Measurements from ENCODE around the gene TCF7L2.

DNA sequence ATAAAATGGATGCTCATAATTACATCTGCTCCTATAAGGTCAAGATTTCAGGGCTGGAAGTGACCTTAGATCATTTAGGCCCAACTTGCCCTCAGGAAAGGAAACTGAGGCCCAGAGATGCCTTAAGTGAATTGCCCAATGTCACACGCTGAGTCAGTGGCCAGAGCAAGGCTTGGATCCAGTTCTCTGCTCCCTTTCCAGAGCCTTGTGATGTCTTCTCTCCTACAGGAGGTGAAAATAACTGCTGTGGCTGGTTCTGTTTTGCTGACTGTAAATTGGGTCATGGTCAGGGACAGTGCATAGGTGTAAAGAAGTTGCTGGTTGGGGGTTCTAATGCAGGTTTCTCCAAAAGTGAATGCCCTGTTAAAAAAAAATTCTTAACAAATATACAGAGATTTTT lies 91.3 kb downstream of the TCF7L2 start:
- TF ChIP-seq CTCF (IDR thresholded peaks at IDR 0.05; ENCODE audit: poor library complexity, severe bottlenecking) (no peak), EZH2 (IDR thresholded peaks at IDR 0.05; ENCODE audit: borderline replicate concordance, insufficient read depth, low read length, poor library complexity, severe bottlenecking) (no peak), EP300 (conservative IDR thresholded peaks at IDR 0.05; ENCODE audit: poor library complexity, severe bottlenecking) (no peak), SMC3 (conservative IDR thresholded peaks at IDR 0.05; ENCODE audit: poor library complexity) (no peak), RAD21 (conservative IDR thresholded peaks at IDR 0.05) (no peak), POLR2AphosphoS5 (IDR thresholded peaks at IDR 0.05) (no peak), TAF1 (IDR thresholded peaks at IDR 0.05; ENCODE audit: low read depth) (no peak)
